Kidney tubule cell (primary cell): ENCODE results near the gene SCFD2.
A peak's percentile ranks its signal among the peaks of the same experiment; 100 is the strongest.

Experiments used
- DNase-seq: peaks from one replicate; pipeline ENCODE4 v3.0.0-alpha.2; 2018; ENCODE audit warnings: low spot score

The SCFD2 gene

DNA sequence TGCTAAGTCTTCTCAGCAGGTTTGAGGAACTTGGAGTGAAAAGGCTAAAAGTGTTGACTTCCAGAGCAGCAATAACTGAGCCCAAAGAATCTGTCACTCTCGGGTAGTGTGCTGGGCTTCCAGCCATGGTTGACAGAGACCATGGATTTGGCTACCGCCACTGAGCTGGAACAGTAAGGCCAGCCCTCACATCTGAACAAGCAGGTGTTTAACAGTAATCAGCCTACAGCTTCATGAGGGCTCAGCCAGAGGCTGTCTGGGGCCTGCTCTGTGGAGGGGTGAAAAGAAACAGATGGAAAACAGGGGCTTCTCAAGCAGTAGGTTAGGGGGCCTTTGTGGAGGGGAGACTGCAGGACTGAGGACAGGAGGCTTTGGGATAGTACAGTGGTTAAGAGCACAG, 488.8 kb downstream of the SCFD2 start:
- no peak for DNase-seq

GRCh38 chr4:52876069-52876468, 489.8 kb downstream of the SCFD2 start:
- no peak for DNase-seq

DNA sequence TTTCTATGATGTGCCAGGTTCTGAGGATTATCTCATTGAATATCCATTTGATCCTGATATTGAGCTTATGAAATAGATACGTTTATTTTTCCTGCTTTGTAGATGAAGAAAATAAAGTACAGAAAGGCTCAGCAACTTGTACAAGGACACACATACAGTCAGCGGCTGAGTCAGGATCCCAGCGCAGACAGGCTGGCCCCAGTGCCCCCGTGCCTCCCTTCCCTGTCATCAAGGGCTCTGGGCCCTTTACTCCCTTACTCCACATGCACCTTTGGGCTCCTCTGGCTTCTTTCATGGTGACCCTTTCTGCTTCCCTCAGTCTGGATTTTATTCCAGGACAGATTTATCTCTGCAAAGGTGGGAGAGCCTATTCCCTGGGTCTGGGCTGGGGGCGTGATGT, 490.9 kb downstream of the SCFD2 start:
- DNase-seq, result no peak

DNA sequence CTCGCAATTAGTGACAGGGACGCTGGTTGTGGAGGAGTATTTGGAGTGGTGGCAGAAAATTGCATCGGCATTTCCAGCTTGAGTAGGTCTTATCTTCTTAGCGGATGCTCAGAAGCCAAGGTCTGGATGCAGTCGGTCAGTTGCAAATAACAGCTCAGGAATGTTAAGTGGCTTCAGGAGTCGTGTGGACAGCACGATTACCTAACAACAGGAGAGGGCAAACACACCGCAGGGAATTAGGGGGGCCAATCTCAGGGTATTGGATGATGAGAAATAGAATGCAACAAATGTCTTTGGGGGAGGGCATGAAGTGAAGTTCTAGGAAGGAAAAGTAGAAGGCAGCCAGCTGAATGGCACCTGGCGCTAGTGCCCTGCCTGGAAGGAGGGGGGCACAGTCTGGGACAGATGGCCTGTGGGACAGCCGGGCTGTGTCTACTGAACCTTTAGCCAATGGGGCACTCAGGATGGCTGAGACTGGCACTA, 492.0 kb downstream of the SCFD2 start:
- peak; percentile 30 for DNase-seq

- DNase-seq, result no peak
Observed at GRCh38 chr4:52873191-52873590, 492.7 kb downstream of the SCFD2 start.

GRCh38 chr4:52870225-52870624, 495.6 kb downstream of the SCFD2 start:
- no peak for DNase-seq

DNA sequence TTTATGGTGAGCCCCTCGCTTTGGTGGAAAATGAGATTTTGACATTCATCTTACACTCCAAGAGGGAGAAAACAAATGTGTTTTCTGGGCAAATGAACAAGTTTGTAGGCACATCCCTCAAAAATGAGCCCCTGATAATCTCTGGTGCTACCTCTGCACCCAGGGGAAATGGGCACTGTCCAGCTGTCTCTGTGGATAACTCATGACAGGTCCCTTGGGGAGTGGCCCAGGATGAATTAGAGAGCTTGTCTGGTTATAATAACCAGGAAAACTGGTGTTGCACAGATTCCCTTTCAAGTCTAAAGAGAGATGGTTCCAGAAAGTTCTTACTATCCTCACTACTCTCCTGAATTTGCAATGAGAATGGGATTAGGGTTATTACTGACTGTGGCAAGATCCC, 496.2 kb downstream of the SCFD2 start:
- DNase-seq, result no peak

- no peak for DNase-seq
Observed at GRCh38 chr4:52869196-52869595, 496.7 kb downstream of the SCFD2 start.

- peak; percentile 21 for DNase-seq
Observed at GRCh38 chr4:52868133-52868532, 497.7 kb downstream of the SCFD2 start.

DNA sequence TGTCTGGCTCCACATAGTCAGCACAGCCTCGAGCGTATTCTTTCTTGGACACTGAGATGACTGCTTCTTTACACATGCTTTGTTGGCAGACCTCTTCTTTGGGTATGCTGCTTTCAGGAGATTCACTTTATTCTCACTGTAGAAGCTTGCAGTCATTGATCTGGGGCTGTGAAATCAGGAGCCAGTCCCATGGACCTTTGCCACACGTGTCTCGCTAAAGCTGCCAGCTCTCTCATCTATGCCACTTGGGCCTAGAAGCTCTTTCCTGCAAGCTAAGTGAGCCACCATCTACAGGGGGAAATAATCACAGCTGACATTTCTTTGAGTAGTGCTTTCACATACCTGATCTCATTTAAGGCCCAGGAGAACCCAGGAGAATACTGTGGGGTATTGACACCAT, 498.7 kb downstream of the SCFD2 start:
- no peak for DNase-seq

GRCh38 chr4:52866734-52867133, 499.1 kb downstream of the SCFD2 start:
- no peak for DNase-seq

DNA sequence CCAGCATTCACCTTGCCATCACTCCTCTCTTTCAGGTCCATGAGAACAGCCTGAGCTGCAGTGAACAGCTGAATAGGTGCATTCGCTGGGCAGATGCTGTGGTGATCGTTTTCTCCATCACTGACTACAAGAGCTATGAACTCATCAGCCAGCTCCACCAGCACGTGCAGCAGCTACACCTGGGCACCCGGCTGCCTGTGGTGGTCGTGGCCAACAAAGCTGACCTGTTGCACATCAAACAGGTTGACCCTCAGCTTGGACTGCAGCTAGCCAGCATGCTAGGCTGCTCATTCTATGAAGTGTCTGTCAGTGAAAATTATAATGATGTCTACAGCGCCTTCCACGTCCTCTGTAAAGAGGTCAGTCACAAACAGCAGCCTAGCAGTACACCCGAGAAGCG, 500.6 kb downstream of the SCFD2 start:
- no peak for DNase-seq

DNA sequence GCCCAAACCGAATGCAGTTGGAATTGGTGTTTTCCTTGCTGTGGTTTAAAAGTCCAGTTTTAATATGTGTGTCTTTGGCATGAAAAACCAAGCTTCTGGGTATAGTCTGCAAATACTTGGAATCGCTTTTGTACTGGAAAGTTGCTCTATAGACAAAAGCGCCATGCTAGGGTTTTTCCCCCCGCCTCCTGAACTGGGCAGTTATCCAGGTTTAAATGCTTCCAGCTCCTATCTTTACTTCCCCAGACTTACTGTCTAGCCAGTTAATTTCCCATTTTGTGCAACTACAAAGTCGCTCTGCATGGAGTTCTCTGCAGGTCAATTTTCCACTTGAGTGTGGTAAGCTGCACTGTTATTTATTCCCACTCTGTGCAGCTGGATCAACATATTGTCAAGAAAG, 501.1 kb downstream of the SCFD2 start:
- DNase-seq, result no peak

DNA sequence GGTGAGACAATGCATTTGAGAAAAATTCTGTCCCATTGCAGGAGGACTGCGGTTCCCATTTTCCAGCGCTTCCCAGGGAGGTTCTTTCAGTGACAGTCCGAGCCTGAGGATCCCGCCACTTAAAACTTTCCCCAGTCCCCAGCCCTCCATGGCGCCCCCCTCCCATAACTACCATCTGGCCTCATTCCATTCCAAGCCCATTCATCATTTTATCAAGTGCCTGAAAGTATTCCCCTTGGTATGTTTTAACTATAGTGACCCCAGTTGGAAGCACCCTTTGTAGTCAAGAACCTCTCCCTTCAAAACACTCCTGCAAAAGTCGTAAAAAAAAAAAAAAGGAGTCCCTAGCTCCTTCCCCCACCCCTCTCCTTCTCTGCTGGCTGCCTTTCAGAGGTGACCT, 502.5 kb downstream of the SCFD2 start:
- no peak for DNase-seq

DNA sequence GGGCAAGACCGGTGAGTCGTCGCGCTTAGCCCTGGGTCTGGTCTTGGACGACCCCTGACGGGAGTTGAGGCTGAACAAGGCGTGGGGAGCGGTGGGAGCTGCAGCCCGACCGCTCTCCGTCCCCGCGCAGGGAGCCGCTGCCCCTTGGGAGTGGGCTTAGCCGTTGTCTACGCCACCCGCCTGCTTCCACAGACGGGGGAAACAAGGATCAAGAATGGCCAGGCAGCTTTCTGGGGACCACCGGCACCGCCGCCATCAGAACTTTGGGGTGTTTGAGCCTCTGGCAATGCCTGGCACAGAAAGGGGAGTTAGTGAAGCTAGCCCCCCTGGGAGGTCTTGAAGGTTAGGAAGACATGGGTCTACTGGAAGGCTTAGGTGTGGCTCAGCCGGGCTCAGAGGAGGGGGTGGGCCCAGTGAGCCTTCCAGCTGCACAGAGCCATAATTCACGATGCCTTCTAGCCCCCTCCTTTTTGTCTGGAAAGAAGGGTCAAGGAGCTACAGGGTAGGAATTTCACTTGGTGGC, 503.2 kb downstream of the SCFD2 start:
- no peak for DNase-seq

DNA sequence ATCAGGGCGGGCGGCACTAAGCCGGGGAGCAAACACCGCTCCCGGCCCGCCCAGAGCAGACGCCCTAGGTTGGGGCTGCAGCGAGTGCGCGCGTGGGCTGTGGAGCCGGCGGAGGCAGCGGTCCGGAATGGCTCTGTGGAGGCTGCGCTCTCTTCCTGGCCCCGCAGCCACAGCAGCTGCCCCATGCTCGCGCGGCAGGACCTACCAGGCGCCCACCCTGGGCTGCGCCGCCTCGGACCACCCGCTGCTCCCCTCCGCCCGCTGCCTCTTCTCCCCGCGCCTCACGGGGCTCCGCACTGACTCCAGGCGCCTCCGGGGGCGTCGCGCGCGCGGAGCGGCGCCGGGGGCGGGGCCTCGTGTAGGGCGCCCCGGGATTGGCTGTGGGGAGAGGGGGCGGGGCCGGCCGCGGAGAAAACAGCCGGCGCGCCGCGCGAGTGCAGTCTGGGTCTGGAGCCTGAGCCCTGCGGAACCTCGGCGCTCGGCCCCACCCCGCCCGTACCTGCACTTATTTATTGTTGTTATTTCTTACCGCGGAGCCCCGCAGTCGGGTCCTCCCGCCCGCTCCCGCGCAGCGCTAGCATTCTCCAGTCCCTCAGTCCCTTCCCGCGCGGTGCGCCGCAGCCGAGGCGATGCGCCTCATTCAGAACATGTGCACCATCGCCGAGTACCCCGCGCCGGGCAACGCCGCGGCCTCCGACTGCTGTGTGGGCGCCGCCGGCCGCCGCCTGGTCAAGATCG, 503.8 kb downstream of the SCFD2 start, which contains the start of gene RASL11B:
Gene RASL11B (plus strand): TSS at position 439 of the 738 bp plus-strand sequence. CDS start 191 bp downstream, at position 630.
- DNase-seq, result peak; percentile 81

DNA sequence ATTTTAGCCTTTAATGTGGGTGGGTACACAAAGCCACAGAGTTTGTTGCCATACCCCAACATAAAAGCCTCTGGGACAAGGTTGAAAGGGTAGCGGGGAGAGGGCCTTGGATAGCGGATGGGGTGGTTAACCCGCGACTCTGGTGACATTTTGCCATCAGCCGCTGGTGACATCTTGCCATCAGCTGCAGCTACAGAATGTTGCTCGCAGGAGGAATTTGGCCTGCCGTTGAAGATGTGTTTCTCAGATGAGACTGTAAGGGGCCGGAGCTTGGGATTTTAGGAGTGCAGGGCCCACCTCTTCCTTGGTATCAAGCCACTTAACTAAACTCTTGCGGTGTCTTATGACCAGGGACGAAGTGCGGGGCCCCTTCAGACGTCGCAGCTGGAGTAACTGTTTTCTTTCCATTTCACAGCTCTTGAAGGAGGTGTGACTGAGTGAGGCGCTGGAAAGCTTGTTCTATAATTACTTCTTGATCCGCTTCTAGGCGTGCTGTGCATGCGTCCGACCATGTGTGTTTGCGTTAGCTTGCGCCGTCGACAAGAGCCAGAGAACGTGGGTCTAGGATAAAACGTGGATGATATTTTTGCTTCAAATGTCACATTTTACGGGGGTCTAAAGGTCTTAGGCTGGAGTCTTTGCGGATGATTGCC, 504.6 kb downstream of the SCFD2 start:
- DNase-seq, result no peak

- DNase-seq, result no peak
Observed at GRCh38 chr4:52860361-52860760, 505.5 kb downstream of the SCFD2 start.

- no peak for DNase-seq
Observed at GRCh38 chr4:52856801-52857200, 509.1 kb downstream of the SCFD2 start.

DNA sequence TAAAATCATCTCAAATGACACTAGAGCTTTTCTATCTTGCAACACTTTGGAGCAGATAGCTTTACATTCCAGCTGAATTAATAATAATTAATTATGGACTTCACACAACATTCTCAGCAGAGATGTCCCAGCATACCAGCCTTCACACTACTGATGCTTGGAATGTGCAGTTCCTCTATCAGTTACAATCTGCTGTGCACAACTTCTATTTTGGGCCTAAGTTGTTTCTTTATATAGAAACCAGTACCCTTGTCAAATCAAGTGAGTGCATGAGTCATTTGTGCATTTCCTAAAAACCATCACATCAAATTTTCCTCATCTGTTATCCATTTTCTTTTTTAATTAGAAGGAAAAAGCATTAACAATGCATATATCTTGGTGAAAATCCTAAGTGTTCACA, 512.5 kb downstream of the SCFD2 start:
- DNase-seq, result peak; percentile 38

- DNase-seq, result no peak
Observed at GRCh38 chr4:52852711-52853110, 513.1 kb downstream of the SCFD2 start.

DNA sequence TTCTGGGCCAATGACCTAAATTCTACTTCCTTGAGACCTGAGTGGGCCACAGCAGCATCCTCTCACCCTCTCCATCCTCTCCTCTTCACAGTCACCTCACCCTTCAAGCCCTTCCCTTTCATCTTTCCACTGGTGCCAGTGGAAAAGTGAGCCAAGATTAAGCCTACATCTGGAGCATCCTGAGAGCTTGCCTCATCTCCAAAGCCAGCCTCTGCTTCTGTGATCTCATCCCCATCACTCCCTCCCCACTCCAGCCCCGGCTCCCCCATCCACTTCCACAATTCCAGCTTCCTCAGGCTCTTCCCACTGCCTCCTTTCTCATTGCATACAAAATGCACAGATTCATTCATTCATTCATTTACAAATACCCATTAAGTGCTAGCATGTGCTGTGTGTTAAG, 513.8 kb downstream of the SCFD2 start:
- no peak for DNase-seq

DNA sequence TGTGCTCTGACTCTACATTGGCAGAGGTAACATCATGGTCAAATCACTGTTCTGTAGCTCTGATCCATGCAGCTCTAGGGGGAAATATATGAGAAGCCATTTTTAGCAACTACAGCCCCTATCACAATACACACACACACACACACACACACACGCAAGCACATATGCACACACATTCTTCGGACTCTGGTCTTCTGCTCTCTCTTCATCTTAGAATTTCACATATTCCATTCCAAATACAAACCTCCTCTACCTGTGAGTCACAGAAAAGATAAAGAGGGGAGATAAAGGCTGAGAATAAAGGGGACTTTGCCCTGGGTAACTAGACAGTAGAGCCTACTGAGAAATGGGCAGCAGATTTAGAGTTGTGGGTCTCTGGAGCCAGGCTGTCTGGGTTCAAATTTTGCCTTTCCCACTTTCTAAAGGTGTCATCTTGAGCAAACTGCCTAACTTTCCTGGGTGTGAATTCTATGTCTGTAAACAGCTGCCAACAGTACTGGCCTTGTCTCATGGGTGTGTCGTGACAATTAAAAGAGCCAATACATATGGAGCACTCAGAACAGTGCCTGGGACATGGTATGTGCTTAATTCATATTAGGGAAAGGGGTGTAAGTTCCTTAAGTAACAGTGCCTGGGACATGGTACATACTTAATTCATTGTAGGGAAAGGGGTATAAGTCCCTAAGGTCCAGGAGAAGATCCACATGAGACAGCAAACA, 515.3 kb downstream of the SCFD2 start:
- DNase-seq, result no peak
